Measurements from ENCODE around the gene KLHDC10. TPM values are rescaled to one million over a fixed set of nuclear protein-coding genes. Genes with fewer than 3 reads are reported as not detected.

KLHDC10 gene
- total RNA-seq (ENCODE audit: unreplicated experiment), result 29.8 TPM
- long read RNA-seq, partial matches to known transcripts, result 0 of 1 reads
- long read RNA-seq, other reads (novel, unspliced or antisense), result 1 of 1 reads

DNA sequence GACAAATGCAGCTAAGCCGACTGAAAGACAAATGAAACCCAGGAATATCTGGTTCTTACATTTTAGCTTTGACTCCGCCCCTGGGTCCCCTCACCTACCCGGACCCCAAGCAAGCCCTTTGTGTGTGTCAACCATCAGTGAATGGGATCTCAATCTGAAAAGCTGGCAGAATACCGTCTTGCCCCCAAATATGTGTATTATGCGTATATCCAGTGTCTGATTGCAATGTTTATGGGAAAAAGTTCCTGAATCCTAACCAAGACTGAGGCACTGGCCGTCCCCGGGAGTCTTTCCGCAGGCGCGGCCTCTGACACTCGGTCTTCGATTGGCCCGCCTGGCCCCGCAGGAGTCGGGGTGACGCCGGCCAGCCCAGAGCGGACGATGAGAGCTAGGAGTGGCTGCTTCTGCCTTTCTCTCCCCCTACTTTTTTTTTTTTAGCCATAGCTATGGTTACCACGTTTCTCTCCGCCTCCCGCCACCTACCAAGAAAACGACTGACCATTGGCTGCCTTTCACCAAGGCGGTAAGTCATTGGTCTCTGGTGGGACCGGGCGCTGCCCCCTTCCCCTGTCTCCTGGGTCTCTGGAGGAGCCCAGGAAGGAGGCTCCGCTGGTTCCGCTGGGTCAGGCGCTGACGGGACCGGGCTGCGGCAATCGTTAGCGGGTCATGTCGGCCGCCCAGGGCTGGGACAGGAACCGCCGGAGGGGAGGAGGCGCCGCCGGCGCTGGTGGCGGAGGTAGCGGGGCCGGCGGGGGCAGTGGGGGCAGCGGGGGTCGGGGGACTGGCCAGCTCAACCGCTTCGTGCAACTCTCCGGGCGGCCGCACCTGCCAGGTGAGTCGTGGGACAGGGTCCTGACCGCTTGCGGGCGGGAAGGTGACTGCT is at the start of gene KLHDC10:
Gene KLHDC10 (plus strand): TSS at position 557 of the 883 bp plus-strand sequence. CDS start 110 bp downstream, at position 667.
- Mint-ChIP-seq H3K27me3 (ENCODE audit: unreplicated experiment) (peaks cover 3% of the 10 kb centered on the region), H3K27ac (ENCODE audit: unreplicated experiment) (peak within 1 kb of the TSS; percentile 93), H3K4me3 (ENCODE audit: unreplicated experiment) (peak within 1 kb of the TSS; percentile 92), H3K4me1 (ENCODE audit: low read depth, unreplicated experiment) (peaks cover 4% of the 10 kb centered on the region), H3K36me3 (ENCODE audit: unreplicated experiment) (no peaks in the 10 kb centered on the region), H3K9me3 (ENCODE audit: unreplicated experiment) (peaks cover 5% of the 10 kb centered on the region)
- TF ChIP-seq, protein P1, sequence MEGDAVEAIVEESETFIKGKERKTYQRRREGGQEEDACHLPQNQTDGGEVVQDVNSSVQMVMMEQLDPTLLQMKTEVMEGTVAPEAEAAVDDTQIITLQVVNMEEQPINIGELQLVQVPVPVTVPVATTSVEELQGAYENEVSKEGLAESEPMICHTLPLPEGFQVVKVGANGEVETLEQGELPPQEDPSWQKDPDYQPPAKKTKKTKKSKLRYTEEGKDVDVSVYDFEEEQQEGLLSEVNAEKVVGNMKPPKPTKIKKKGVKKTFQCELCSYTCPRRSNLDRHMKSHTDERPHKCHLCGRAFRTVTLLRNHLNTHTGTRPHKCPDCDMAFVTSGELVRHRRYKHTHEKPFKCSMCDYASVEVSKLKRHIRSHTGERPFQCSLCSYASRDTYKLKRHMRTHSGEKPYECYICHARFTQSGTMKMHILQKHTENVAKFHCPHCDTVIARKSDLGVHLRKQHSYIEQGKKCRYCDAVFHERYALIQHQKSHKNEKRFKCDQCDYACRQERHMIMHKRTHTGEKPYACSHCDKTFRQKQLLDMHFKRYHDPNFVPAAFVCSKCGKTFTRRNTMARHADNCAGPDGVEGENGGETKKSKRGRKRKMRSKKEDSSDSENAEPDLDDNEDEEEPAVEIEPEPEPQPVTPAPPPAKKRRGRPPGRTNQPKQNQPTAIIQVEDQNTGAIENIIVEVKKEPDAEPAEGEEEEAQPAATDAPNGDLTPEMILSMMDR (IDR thresholded peaks at IDR 0.05; ENCODE audit: partially characterized antibody, unreplicated experiment), result no peak
- peak; percentile 98 for DNase-seq

DNA sequence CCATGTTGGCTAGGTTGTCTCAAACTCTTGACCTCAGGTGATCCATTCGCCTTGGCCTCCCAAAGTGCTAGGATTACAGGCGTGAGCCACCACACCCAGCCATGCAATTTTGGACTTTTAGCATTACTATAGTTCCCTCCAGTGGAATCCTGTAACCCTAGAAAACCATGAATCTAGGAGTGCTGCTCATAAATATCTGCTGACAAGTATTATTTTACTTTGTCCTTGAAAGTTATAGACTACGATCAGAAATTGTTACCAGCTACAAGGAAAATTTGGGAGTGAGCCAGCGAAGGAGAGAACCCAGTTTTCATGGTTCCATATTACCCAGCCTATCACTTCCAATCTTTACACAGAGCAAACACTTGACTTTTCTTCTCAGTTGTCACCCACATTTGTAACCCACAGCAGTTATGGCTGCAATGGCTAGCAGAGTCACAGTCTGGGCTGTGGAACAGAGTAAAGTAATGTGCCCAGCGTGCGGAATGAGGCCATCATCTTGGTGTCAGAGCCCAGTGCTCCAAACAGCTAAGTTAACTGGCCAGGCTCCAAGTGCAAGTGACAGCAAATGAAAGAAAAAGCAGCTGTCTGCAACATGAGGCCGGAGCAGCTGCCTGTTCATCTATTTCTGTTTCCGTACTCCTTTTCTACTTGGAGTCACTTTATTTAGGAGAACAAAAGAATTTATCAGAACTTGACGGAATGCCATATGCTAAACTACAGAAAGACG is 49.1 kb upstream of the KLHDC10 start:
- Mint-ChIP-seq H3K27ac (ENCODE audit: unreplicated experiment) (no peak overlapping the region), H3K4me1 (ENCODE audit: low read depth, unreplicated experiment) (peaks cover 4% of the 10 kb centered on the region), H3K4me3 (ENCODE audit: unreplicated experiment) (no peak overlapping the region), H3K9me3 (ENCODE audit: unreplicated experiment) (no peaks in the 10 kb centered on the region), H3K36me3 (ENCODE audit: unreplicated experiment) (no peaks in the 10 kb centered on the region), H3K27me3 (ENCODE audit: unreplicated experiment) (no peaks in the 10 kb centered on the region)
- DNase-seq, result no peak
- TF ChIP-seq, protein P1 (IDR thresholded peaks at IDR 0.05; ENCODE audit: partially characterized antibody, unreplicated experiment), result no peak

- peaks cover 4% of the 10 kb centered on the region for H3K4me1 Mint-ChIP-seq (ENCODE audit: low read depth, unreplicated experiment)
- no peak overlapping the region for H3K27ac Mint-ChIP-seq (ENCODE audit: unreplicated experiment)
- H3K9me3 Mint-ChIP-seq (ENCODE audit: unreplicated experiment), result no peaks in the 10 kb centered on the region
- H3K27me3 Mint-ChIP-seq (ENCODE audit: unreplicated experiment), result no peaks in the 10 kb centered on the region
- no peak overlapping the region for H3K4me3 Mint-ChIP-seq (ENCODE audit: unreplicated experiment)
- TF ChIP-seq, protein P1 (IDR thresholded peaks at IDR 0.05; ENCODE audit: partially characterized antibody, unreplicated experiment), result no peak
- DNase-seq, result no peak
- H3K36me3 Mint-ChIP-seq (ENCODE audit: unreplicated experiment), result no peaks in the 10 kb centered on the region
Observed at GRCh38 chr7:130022115-130022514, 48.2 kb upstream of the KLHDC10 start.

- no peak for DNase-seq
- H3K9me3 Mint-ChIP-seq (ENCODE audit: unreplicated experiment), result no peaks in the 10 kb centered on the region
- peaks cover 4% of the 10 kb centered on the region for H3K4me1 Mint-ChIP-seq (ENCODE audit: low read depth, unreplicated experiment)
- TF ChIP-seq, protein P1 (IDR thresholded peaks at IDR 0.05; ENCODE audit: partially characterized antibody, unreplicated experiment), result no peak
- H3K4me3 Mint-ChIP-seq (ENCODE audit: unreplicated experiment), result no peak overlapping the region
- H3K36me3 Mint-ChIP-seq (ENCODE audit: unreplicated experiment), result no peaks in the 10 kb centered on the region
- no peaks in the 10 kb centered on the region for H3K27me3 Mint-ChIP-seq (ENCODE audit: unreplicated experiment)
- H3K27ac Mint-ChIP-seq (ENCODE audit: unreplicated experiment), result no peak overlapping the region
Observed at GRCh38 chr7:130022623-130023175, 47.6 kb upstream of the KLHDC10 start.

Data from glutamatergic neuron (in vitro differentiated cells).